Thyroid gland (tissue), 4 donors: ENCODE measurements around the gene DUXA. TPM values are rescaled to one million over a fixed set of nuclear protein-coding genes. Genes with fewer than 3 reads are reported as not detected.

Experiments
- DNase-seq, 2 donors: peaks; one replicate each; pipeline ENCODE4 v3.0.0-alpha.2; 2019
- H3K27ac ChIP-seq, 3 donors: fragments of 200-600 bp; sonication (generic); 1 replicate in 2 of 3; 2 replicates in 1 of 3; pipeline ENCODE4 v1.5.1; 2016 to 2019; ENCODE audit warnings: mild to moderate bottlenecking in 1 of 3, moderate library complexity in 1 of 3
- H3K27me3 ChIP-seq: fragments of 200-600 bp; sonication (generic); one replicate; pipeline ENCODE4 v1.5.1; 2019
- H3K36me3 ChIP-seq, 2 donors: fragments of 200-600 bp; sonication (generic); one replicate each; pipeline ENCODE4 v1.5.1; 2016 to 2019
- H3K4me1 ChIP-seq, 2 donors: fragments of 200-600 bp; sonication (generic); one replicate each; pipeline ENCODE4 v1.5.1; 2017 to 2019
- H3K4me3 ChIP-seq, 3 donors: fragments of 200-600 bp; sonication (generic); replicated peaks in 1 of 3; 1 replicate in 2 of 3; 2 replicates in 1 of 3; pipeline ENCODE4 v1.5.1; 2016; ENCODE audit warnings: mild to moderate bottlenecking in 1 of 3
- H3K9me3 ChIP-seq: fragments of 200-600 bp; sonication (generic); one replicate; pipeline ENCODE4 v1.5.1; 2017
- POLR2A ChIP-seq, 2 donors: fragments of 450-650 bp; IDR thresholded peaks; one replicate each; pipeline ENCODE4 v1.6.1; 2017; ENCODE audit warnings: antibody characterized with exemption in 2 of 2, mild to moderate bottlenecking in 2 of 2, moderate library complexity in 1 of 2
- WGBS, 2 donors: methylation state at CpG; one replicate each; pipeline ENCODE4 v1.1.5; 2017; 5-methylcytosine and 5-hydroxymethylcytosine counted together
- intact Hi-C: fragments of 100-400 bp; cut with DNase I; formaldehyde crosslinking; loops from one replicate; pipeline ENCODE4 v1.15.1; 2023
- total RNA-seq, 4 donors: library from RNA; depleted of rRNA; stranded (reverse); fragments of >200 nt; gene quantifications; one replicate each; pipeline ENCODE4 v1.2.3, GENCODE V29; 2016
- TF ChIP-seq, protein P1 (sequence below), 6 experiments: fragments of 200-600 bp in 3 of 6; fragments of 450-650 bp in 3 of 6; sonication (generic) in 3 of 6; IDR thresholded peaks; one replicate each; pipeline ENCODE4 v1.5.1; 2016 to 2019; ENCODE audit warnings: antibody characterized with exemption in 6 of 6, mild to moderate bottlenecking in 2 of 6, inconsistent platforms in 1 of 6, moderate library complexity in 1 of 6

DUXA gene
- total RNA-seq, 4 donors from 2014 or later = not detected

DNA sequence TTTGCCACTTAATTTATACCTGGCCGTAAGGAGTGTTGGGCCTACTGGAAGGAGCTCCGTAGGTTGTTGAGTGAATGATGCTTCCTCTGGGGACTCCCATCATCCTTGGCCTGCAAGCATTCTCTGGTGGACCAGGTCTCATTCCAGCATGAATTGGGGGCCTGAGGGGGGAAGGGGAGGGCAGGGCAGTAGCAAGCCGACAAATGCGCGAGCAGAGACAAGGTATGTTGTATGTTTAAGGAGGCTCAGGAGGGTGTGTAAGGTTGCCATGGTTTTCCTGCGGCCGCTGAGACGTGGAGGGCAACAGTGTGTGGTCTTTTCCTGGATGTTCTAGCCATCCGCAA is 24.8 kb upstream of the DUXA start:
- H3K27me3 ChIP-seq = no peaks in the 10 kb centered on the region
- intact Hi-C loops = no loop called here
- H3K9me3 ChIP-seq = no peaks in the 10 kb centered on the region
- DNase-seq = peak; percentile 32 to 33
- H3K4me1 ChIP-seq = peaks cover 16 to 18% of the 10 kb centered on the region in 2 donors
- peaks cover 31 to 35% of the 10 kb centered on the region in 2 donors for H3K36me3 ChIP-seq
- WGBS, 2 donors = 0 to 1% methylated on average over 7 to 9 of the region's 9 CpGs
- TF ChIP-seq POLR2A (IDR thresholded peaks at IDR 0.05) = no peak
- TF ChIP-seq, protein P1, sequence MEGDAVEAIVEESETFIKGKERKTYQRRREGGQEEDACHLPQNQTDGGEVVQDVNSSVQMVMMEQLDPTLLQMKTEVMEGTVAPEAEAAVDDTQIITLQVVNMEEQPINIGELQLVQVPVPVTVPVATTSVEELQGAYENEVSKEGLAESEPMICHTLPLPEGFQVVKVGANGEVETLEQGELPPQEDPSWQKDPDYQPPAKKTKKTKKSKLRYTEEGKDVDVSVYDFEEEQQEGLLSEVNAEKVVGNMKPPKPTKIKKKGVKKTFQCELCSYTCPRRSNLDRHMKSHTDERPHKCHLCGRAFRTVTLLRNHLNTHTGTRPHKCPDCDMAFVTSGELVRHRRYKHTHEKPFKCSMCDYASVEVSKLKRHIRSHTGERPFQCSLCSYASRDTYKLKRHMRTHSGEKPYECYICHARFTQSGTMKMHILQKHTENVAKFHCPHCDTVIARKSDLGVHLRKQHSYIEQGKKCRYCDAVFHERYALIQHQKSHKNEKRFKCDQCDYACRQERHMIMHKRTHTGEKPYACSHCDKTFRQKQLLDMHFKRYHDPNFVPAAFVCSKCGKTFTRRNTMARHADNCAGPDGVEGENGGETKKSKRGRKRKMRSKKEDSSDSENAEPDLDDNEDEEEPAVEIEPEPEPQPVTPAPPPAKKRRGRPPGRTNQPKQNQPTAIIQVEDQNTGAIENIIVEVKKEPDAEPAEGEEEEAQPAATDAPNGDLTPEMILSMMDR (IDR thresholded peaks at IDR 0.05) = no peak
- peak overlapping the region; percentile 90 to 95 (median 93) for H3K4me3 ChIP-seq
- peak overlapping the region; percentile 81 to 90 (median 90) for H3K27ac ChIP-seq

DNA sequence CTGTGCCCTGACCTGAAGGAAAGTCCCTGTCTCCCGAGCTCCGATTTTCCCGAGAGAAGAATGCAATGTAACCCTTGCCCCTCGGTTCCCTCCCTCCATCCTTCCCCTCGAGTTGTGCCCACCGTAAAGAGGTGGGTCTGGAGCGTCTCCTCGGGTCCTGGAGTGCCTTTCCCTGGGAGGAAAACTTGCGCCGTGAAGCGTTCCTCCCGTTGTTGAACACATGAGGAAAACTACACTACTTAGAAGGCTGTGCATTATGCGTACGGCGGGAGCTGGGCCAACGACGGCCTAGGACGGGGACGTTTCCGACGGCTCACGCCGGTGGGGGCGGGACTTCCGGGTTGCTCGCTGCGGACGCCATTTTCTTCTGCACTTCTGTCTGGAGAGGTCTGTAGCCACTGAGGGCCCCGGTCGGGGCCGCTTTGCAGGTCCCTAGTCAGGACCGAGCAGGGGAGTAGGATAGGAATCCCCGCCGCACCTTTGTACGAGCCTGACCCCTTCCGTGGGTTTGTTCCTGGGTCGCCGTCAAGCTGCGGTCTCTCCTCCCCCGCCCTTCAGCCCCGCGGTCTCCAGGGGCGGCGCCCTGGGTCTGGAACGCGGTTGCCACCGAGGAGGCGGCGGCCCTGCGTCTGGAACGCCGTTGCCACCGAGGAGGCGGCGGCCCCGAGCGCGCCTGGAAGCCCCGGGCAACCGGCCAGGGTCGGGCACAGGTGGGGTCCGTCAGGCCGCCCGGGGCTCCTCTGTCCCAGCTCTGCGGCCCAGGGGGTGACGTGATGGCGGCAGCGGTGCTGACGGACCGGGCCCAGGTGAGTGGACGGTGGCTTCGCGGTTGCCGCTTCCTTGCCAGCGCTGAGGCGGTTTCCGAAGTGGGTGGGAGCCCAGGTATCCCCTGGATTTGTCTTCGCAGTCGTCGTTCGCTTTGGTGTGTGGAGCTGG is 24.1 kb upstream of the DUXA start, which contains the start of gene ZNF264:
Gene ZNF264 (plus strand): TSS at position 360 of the 936 bp plus-strand sequence. CDS start 414 bp downstream, at position 774.
- Histone ChIP-seq H3K4me1 (peaks cover 16 to 18% of the 10 kb centered on the region in 2 donors), H3K4me3 (peak within 1 kb of the TSS; percentile 90 to 95 (median 93)), H3K27me3 (no peaks in the 10 kb centered on the region), H3K27ac (peak within 1 kb of the TSS; percentile 81 to 90 (median 90)), H3K9me3 (no peaks in the 10 kb centered on the region), H3K36me3 (peaks cover 26 to 31% of the 10 kb centered on the region in 2 donors)
- 0 to 1% methylated on average over 31 to 36 of the region's 81 CpGs for WGBS, 2 donors
- TF ChIP-seq, protein P1 (IDR thresholded peaks at IDR 0.05) = no peak
- peak in 1 of 2 donors; percentile 61 for TF ChIP-seq POLR2A (IDR thresholded peaks at IDR 0.05)
- intact Hi-C loops = no loop called here
- peak; percentile 88 to 90 for DNase-seq

DNA sequence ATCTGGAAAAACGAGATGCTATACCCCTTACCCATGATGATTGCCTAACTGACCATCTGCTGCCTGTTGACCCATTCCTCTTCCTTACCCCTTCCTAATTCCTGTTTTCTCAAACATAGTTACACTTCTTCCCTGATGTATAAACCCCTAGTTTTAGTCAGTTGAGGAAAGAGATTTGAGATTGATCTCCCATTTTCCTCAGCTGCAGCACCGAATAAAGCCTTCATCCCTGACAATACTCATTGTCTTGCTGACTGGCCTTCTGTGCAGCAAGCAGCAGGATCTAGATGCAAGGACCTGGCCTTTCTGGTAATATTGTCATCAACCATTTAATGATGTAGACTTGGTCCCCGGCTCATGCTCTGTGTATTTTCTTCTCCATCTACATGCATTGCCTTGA is 23.0 kb upstream of the DUXA start:
- H3K4me1 ChIP-seq = peaks cover 16 to 18% of the 10 kb centered on the region in 2 donors
- H3K4me3 ChIP-seq = no peak overlapping the region
- no peaks in the 10 kb centered on the region for H3K9me3 ChIP-seq
- TF ChIP-seq POLR2A (IDR thresholded peaks at IDR 0.05) = no peak
- TF ChIP-seq, protein P1 (IDR thresholded peaks at IDR 0.05) = no peak
- H3K27me3 ChIP-seq = no peaks in the 10 kb centered on the region
- intact Hi-C loops = no loop called here
- no peak overlapping the region for H3K27ac ChIP-seq
- no peak for DNase-seq
- WGBS, 2 donors = 95 to 96% methylated on average over 3 of the region's 3 CpGs
- peaks cover 15 to 20% of the 10 kb centered on the region in 2 donors for H3K36me3 ChIP-seq

DNA sequence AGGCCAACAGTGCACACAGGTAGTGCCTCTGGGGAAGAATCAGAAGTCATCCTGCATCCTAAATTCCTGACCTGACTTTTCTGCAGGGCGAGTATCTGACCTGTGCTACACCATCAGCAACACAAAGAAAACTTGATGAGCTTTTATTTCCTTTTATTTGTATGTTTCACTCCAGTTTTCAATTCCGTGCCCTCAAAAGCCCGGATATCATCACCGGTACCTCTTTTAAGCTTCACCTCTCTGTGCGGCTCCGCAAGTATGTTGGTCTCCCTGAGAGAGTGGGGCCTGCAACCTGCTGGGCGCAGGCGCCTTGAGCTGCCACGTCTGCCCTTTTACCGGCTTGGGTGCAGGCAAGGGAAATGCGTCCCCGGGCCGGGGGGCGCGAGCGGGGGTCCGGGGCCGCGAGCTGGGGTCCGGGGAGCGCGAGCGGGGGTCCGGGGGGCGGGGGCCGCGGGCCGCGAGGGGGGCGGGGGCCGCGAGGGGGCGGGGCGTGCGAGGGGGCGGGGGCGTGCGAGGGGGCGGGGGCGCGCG is 4.3 kb upstream of the DUXA start:
- peaks cover 0 to 3% of the 10 kb centered on the region in 2 donors for H3K4me1 ChIP-seq
- intact Hi-C loops = no loop called here
- no peaks in the 10 kb centered on the region for H3K36me3 ChIP-seq
- H3K9me3 ChIP-seq = no peaks in the 10 kb centered on the region
- TF ChIP-seq POLR2A (IDR thresholded peaks at IDR 0.05) = no peak
- TF ChIP-seq, protein P1 (IDR thresholded peaks at IDR 0.05) = no peak
- 7 to 10% methylated on average over 10 to 15 of the region's 42 CpGs for WGBS, 2 donors
- H3K27ac ChIP-seq = no peak overlapping the region
- H3K27me3 ChIP-seq = no peaks in the 10 kb centered on the region
- peak; percentile 42 to 70 for DNase-seq
- H3K4me3 ChIP-seq = peak overlapping the region in 1 of 3 donors; percentile 13

DNA sequence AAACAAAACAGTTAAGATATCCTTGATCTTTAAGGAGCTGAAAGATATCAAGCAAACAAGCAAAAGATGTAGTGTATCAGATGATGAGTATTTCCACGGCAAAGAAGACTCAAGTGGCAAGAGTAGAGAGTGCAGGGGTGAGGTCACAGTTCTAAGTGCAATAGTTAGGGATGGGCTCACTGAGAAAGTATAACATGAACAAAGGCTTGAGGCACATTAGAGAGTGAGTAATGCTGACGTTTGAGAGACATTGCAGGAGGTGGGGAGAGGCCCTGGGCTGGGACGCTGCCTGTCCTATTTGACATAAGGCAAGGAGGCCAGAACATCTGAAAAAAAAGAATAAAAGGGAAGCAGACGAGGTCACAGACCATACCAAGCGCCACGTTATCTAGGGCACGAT is 1.4 kb downstream of the DUXA start:
- Histone ChIP-seq H3K9me3 (no peaks in the 10 kb centered on the region), H3K27ac (no peak overlapping the region), H3K4me1 (no peaks in the 10 kb centered on the region), H3K36me3 (no peaks in the 10 kb centered on the region), H3K27me3 (no peaks in the 10 kb centered on the region), H3K4me3 (no peak overlapping the region)
- no peak for DNase-seq
- WGBS, 2 donors = 76 to 81% methylated on average over 7 of the region's 7 CpGs
- intact Hi-C loops = no loop called here
- TF ChIP-seq, protein P1 (IDR thresholded peaks at IDR 0.05) = no peak
- TF ChIP-seq POLR2A (IDR thresholded peaks at IDR 0.05) = no peak
